NCI-H1105 treated with DMSO at 0.1 percent for 48 hours (cell line): ENCODE measurements around the gene PRR20D.
"Not testable (repeated sequence)": the region's sequence is repeated elsewhere in the genome, so short reads cannot be mapped to it uniquely, and the experiment has no call there.

Experiments
- DNase-seq: peaks from one replicate; lab custom pipeline; 2025; lab: John Stamatoyannopoulos, UW

Gene PRR20D

GRCh38 chr13:57160332-57160731, at the start of gene PRR20D:
Gene PRR20D, plus strand, starts transcription at chr13:57160632. Its CDS starts 387 bp downstream, at chr13:57161019.
- not testable (repeated sequence) for DNase-seq

GRCh38 chr13:57114945-57115344, 45.5 kb upstream of the PRR20D start:
- no peak for DNase-seq

- peak; percentile 92 for DNase-seq
These were observed 36.8 kb upstream of the PRR20D start for GRCh38 chr13:57123681-57124080.

- no peak for DNase-seq
These were observed 31.5 kb upstream of the PRR20D start for GRCh38 chr13:57128909-57129308.

- DNase-seq: no peak
These were observed 24.3 kb upstream of the PRR20D start for GRCh38 chr13:57136093-57136492.

- no peak for DNase-seq
These were observed 22.8 kb upstream of the PRR20D start for GRCh38 chr13:57137585-57137984.

- DNase-seq: no peak
These were observed 21.4 kb upstream of the PRR20D start for GRCh38 chr13:57138988-57139387.

- not testable (repeated sequence) for DNase-seq
These were observed 20.7 kb upstream of the PRR20D start for GRCh38 chr13:57139781-57140180.

GRCh38 chr13:57140235-57140968, 20.0 kb upstream of the PRR20D start, which contains the start of gene PRR20A:
Gene PRR20A, plus strand, starts transcription at chr13:57140918. Its CDS starts 387 bp downstream, at chr13:57141305.
- DNase-seq: not testable (repeated sequence)

- not testable (repeated sequence) for DNase-seq
These were observed 13.2 kb upstream of the PRR20D start, which contains the start of gene PRR20B for GRCh38 chr13:57147188-57147587. Gene PRR20B, plus strand, starts transcription at chr13:57147488. Its CDS starts 387 bp downstream, at chr13:57147875.

GRCh38 chr13:57148106-57148505, 12.3 kb upstream of the PRR20D start:
- DNase-seq: not testable (repeated sequence)

- not testable (repeated sequence) for DNase-seq
These were observed 6.7 kb upstream of the PRR20D start, which contains the start of gene PRR20C for GRCh38 chr13:57153761-57154160. Gene PRR20C, plus strand, starts transcription at chr13:57154061. Its CDS starts 387 bp downstream, at chr13:57154448.

- not testable (repeated sequence) for DNase-seq
These were observed 6.5 kb downstream of the PRR20D start, which contains the start of gene PRR20E for GRCh38 chr13:57166897-57167296. Gene PRR20E, plus strand, starts transcription at chr13:57167197. Its CDS starts 387 bp downstream, at chr13:57167584.

- no peak for DNase-seq
These were observed 31.2 kb downstream of the PRR20D start for GRCh38 chr13:57191667-57192066.

GRCh38 chr13:57212989-57213388, 52.6 kb downstream of the PRR20D start:
- DNase-seq: no peak
